Esophagus muscularis mucosa (tissue), 4 donors: Measurements from ENCODE around the gene PRKCE. TPM values are rescaled to one million over a fixed set of nuclear protein-coding genes. Genes with fewer than 3 reads are reported as not detected.

Experiments
- DNase-seq: peaks from one replicate; pipeline ENCODE4 v3.0.0-alpha.2; 2017; ENCODE audit errors: extremely low spot score
- H3K27ac ChIP-seq, 4 donors: fragments of 200-600 bp; sonication (generic); replicated peaks in 1 of 4; 1 replicate in 3 of 4; 2 replicates in 1 of 4; pipeline ENCODE4 v1.5.1; 2016 to 2019; ENCODE audit warnings: mild to moderate bottlenecking in 1 of 4
- H3K27me3 ChIP-seq, 4 donors: fragments of 200-600 bp; sonication (generic); one replicate each; pipeline versions ENCODE4 v1.5.1 to v1.6.0; 2016 to 2019
- H3K36me3 ChIP-seq, 4 donors: fragments of 200-600 bp; sonication (generic); one replicate each; pipeline ENCODE4 v1.5.1; 2016 to 2019
- H3K4me1 ChIP-seq, 4 donors: fragments of 200-600 bp; sonication (generic); one replicate each; pipeline ENCODE4 v1.5.1; 2016 to 2019
- H3K4me3 ChIP-seq, 4 donors: fragments of 200-600 bp; sonication (generic); 1 replicate in 2 of 4; 2 replicates in 2 of 4; pipeline ENCODE4 v1.5.1; 2016 to 2019; ENCODE audit warnings: mild to moderate bottlenecking in 4 of 4, moderate library complexity in 1 of 4
- H3K9me3 ChIP-seq, 4 donors: fragments of 200-600 bp; sonication (generic); 1 replicate in 3 of 4; 2 replicates in 1 of 4; pipeline ENCODE4 v1.5.1; 2016 to 2019
- EP300 ChIP-seq: sonication (generic); formaldehyde crosslinking; IDR thresholded peaks from one replicate; pipeline ENCODE4 v1.6.1; 2017; ENCODE audit warnings: antibody characterized with exemption
- POLR2A ChIP-seq: fragments of 450-650 bp; IDR thresholded peaks from one replicate; pipeline ENCODE4 v1.6.1; 2017; ENCODE audit warnings: antibody characterized with exemption, moderate library complexity, mild to moderate bottlenecking, low read depth
- POLR2AphosphoS5 ChIP-seq, 2 donors: sonication (generic); formaldehyde crosslinking; IDR thresholded peaks; one replicate each; pipeline ENCODE4 v1.6.1; 2017; ENCODE audit warnings: antibody characterized with exemption in 2 of 2
- WGBS: methylation state at CpG from one replicate; pipeline ENCODE4 v1.1.5; 2018; 5-methylcytosine and 5-hydroxymethylcytosine counted together
- intact Hi-C: fragments of 100-400 bp; cut with DNase I; formaldehyde crosslinking; loops from one replicate; pipeline ENCODE4 v1.15.1; 2023
- total RNA-seq, 4 donors: library from RNA; depleted of rRNA; stranded (reverse); fragments of >200 nt; gene quantifications; one replicate each; pipeline versions ENCODE4 v1.1.0 to v1.2.1, GENCODE V29; 2016
- TF ChIP-seq, protein P1 (sequence below), 3 experiments: fragments of 200-600 bp in 2 of 3; fragments of 450-650 bp in 1 of 3; sonication (generic) in 2 of 3; IDR thresholded peaks; one replicate each; pipeline ENCODE4 v1.5.1; 2017 to 2019; ENCODE audit warnings: antibody characterized with exemption in 3 of 3, mild to moderate bottlenecking in 2 of 3, moderate library complexity in 1 of 3

Gene PRKCE
- total RNA-seq, 4 donors from 2014 or later: 11.6 to 21.1 (median 13.0) TPM

DNA sequence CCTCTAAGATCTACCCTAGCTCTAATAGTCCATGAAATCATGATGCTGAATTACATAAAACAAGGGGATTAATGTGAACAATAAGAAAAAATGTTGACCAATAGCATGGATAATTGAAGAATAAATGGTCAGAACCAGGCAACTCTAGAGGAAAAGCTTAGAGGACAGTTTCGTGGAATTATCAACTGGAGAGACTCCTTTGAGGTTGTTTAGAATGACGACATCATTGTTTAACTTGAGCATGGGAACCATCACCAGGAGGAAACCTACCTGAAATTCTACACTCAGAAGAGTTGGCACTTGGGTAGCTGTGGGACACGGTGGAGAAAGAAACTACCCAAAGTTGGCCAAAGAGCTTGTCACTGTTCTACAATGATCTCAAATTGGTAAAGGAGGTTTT lies 466.5 kb downstream of the PRKCE start:
- Histone ChIP-seq H3K36me3 (no peaks in the 10 kb centered on the region), H3K27me3 (no peaks in the 10 kb centered on the region), H3K9me3 (no peaks in the 10 kb centered on the region), H3K4me3 (no peak overlapping the region), H3K27ac (peak overlapping the region in 1 of 4 donors; percentile 52), H3K4me1 (peaks cover 18 to 40% (median 35%) of the 10 kb centered on the region in 4 donors)
- DNase-seq: no peak
- TF ChIP-seq EP300 (no peak), POLR2AphosphoS5 (IDR thresholded peaks at IDR 0.05) (no peak), POLR2A (no peak)
- TF ChIP-seq, protein P1, sequence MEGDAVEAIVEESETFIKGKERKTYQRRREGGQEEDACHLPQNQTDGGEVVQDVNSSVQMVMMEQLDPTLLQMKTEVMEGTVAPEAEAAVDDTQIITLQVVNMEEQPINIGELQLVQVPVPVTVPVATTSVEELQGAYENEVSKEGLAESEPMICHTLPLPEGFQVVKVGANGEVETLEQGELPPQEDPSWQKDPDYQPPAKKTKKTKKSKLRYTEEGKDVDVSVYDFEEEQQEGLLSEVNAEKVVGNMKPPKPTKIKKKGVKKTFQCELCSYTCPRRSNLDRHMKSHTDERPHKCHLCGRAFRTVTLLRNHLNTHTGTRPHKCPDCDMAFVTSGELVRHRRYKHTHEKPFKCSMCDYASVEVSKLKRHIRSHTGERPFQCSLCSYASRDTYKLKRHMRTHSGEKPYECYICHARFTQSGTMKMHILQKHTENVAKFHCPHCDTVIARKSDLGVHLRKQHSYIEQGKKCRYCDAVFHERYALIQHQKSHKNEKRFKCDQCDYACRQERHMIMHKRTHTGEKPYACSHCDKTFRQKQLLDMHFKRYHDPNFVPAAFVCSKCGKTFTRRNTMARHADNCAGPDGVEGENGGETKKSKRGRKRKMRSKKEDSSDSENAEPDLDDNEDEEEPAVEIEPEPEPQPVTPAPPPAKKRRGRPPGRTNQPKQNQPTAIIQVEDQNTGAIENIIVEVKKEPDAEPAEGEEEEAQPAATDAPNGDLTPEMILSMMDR (IDR thresholded peaks at IDR 0.05): no peak
- intact Hi-C loops: no loop called here
- 99% methylated on average over 3 of the region's 3 CpGs for WGBS

DNA sequence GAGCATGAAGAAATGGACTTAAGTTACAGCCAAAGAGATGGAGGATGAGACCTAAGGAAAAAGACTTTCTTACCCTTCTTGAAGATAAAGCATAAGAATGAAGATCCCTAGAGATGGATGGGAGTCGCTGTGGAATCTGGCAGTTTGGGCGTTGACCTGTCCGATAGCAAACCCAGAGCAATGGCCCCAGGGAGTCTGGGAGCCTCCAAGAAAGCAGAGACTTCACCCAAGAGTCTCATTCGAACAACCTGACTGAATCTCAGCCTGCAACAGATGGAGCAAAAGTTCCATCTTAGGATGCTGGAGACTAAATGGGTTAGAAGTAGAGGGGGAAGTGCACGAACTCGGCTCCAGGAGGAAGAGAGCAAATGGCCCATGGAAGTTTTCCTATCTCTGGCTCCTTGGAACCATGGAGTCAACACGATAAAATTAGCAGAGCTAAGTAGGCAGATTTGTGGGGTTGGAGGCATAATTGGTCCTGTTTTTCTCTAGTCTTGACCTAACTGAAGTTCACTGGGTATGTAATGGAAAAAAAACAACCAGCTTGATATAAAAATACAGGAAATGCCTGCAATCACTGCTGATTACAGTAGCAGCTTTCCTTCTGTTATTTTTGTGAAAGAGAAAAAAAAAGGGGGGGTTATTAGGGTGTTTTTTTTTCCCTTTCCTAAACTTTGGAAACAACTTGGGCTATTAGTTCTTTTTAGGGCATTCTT lies 467.3 kb downstream of the PRKCE start:
- H3K4me3 ChIP-seq: no peak overlapping the region
- no peak for DNase-seq
- intact Hi-C loops: no loop called here
- no peaks in the 10 kb centered on the region for H3K27me3 ChIP-seq
- H3K9me3 ChIP-seq: no peaks in the 10 kb centered on the region
- H3K36me3 ChIP-seq: no peaks in the 10 kb centered on the region
- peak overlapping the region in 3 of 4 donors; percentile 42 to 55 (median 52) for H3K27ac ChIP-seq
- WGBS: 78% methylated on average over 7 of the region's 7 CpGs
- H3K4me1 ChIP-seq: peaks cover 18 to 40% (median 35%) of the 10 kb centered on the region in 4 donors
- TF ChIP-seq, protein P1 (IDR thresholded peaks at IDR 0.05): no peak
- no peak for TF ChIP-seq EP300
- TF ChIP-seq POLR2AphosphoS5 (IDR thresholded peaks at IDR 0.05): peak in 1 of 2 donors; percentile 10

DNA sequence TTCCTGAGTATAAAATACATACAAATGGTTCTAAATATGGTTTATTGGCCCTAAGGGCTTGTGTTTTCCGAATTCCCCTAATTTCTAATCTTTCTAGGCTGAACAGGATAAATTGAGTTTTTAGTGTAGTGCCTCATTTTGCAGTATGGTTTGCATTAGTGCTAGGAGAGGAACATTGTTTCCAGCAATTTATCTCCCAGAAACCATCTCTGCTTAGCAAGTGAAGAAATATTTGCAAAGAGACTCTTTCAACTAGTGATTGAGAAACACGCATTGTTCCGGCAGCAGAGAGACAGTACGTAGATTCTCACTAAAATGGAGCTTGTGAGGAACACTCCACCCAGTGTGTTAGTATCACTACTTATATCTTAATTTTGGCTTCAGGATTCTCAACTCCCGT lies 468.0 kb downstream of the PRKCE start:
- no peak overlapping the region for H3K4me3 ChIP-seq
- peak overlapping the region in 3 of 4 donors; percentile 22 to 55 (median 52) for H3K27ac ChIP-seq
- WGBS: 73% methylated on average over 5 of the region's 5 CpGs
- H3K4me1 ChIP-seq: peaks cover 18 to 40% (median 35%) of the 10 kb centered on the region in 4 donors
- no peak for DNase-seq
- intact Hi-C loops: no loop called here
- no peaks in the 10 kb centered on the region for H3K27me3 ChIP-seq
- H3K9me3 ChIP-seq: no peaks in the 10 kb centered on the region
- H3K36me3 ChIP-seq: no peaks in the 10 kb centered on the region
- TF ChIP-seq, protein P1 (IDR thresholded peaks at IDR 0.05): no peak
- TF ChIP-seq POLR2A (no peak), POLR2AphosphoS5 (IDR thresholded peaks at IDR 0.05) (no peak), EP300 (no peak)

DNA sequence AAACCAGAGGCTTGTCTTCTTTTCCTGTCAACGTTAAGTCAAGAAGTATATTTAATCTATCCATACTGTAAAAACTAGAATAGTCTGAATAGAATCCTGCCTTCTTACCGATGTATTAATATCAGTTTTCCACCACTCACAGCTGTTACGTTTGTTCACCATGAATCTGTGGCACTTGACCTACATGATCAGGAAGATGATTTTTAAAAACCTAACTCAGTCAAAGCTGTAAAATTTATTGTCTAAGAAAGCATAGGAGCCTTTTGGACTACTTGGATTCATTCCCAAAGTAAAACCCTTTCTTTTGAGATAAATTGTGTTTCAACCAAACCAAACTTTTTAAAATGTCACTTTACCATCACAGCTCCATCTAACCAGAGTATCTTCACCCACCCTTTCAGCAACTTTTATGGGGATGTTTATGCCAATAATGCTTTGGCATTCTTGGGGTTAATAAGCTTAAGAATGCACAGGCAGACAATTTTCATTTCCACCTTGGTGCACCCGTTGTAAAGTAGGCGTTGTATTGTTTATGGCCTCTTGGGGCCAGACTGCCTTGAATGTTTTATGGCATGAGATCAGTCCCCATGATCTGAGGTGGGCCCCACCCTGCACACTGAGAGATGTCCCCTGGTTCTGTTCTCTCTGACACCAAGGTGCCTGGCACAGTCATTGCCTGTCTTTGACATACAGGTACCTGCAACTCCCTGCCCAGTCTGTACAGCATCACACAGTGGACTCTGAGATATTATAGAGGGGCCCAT lies 469.5 kb downstream of the PRKCE start:
- TF ChIP-seq EP300 (no peak), POLR2A (no peak), POLR2AphosphoS5 (IDR thresholded peaks at IDR 0.05) (no peak)
- TF ChIP-seq, protein P1 (IDR thresholded peaks at IDR 0.05): no peak
- peak; percentile 55 for DNase-seq
- no peak overlapping the region for H3K4me3 ChIP-seq
- WGBS: 56% methylated on average over 5 of the region's 5 CpGs
- peaks cover 18 to 40% (median 34%) of the 10 kb centered on the region in 4 donors for H3K4me1 ChIP-seq
- no peaks in the 10 kb centered on the region for H3K27me3 ChIP-seq
- intact Hi-C loops: no loop called here
- no peaks in the 10 kb centered on the region for H3K9me3 ChIP-seq
- no peaks in the 10 kb centered on the region for H3K36me3 ChIP-seq
- H3K27ac ChIP-seq: no peak overlapping the region
